GM21717 (cell line): ENCODE data around the gene CBR4.
"Not testable (repeated sequence)": the region's sequence is repeated elsewhere in the genome, so short reads cannot be mapped to it uniquely, and the experiment has no call there.

Experiments used
- ATAC-seq: cut with Tn5 transposase; IDR thresholded peaks from one replicate; pipeline ENCODE4 v1.9.1; 2021; ENCODE audit warnings: mild to moderate bottlenecking, moderate library complexity; ENCODE audit not compliant: unreplicated experiment

The CBR4 gene

GRCh38 chr4:168995537-168996295 lies 14.3 kb downstream of the CBR4 start:
- ATAC-seq: no peak

GRCh38 chr4:168994958-168995357 lies 15.1 kb downstream of the CBR4 start:
- no peak for ATAC-seq

GRCh38 chr4:168993714-168994510 lies 16.1 kb downstream of the CBR4 start:
- no peak for ATAC-seq

- ATAC-seq: not testable (repeated sequence)
Measured at GRCh38 chr4:168992952-168993482, 17.0 kb downstream of the CBR4 start.

- ATAC-seq: no peak
Measured at GRCh38 chr4:168981942-168982341, 28.1 kb downstream of the CBR4 start.

GRCh38 chr4:168981460-168981859 lies 28.6 kb downstream of the CBR4 start:
- no peak for ATAC-seq

- ATAC-seq: no peak
Measured at GRCh38 chr4:168979338-168979737, 30.7 kb downstream of the CBR4 start.

- no peak for ATAC-seq
Measured at GRCh38 chr4:168978001-168978700, 31.9 kb downstream of the CBR4 start.

GRCh38 chr4:168972596-168972995 lies 37.5 kb downstream of the CBR4 start:
- no peak for ATAC-seq

GRCh38 chr4:168960716-168961115 lies 49.3 kb downstream of the CBR4 start:
- ATAC-seq: no peak

- ATAC-seq: no peak
Measured at GRCh38 chr4:168955674-168956073, 54.4 kb downstream of the CBR4 start.

GRCh38 chr4:168952821-168953246 lies 57.2 kb downstream of the CBR4 start:
- not testable (repeated sequence) for ATAC-seq

GRCh38 chr4:168945291-168945690 lies 64.8 kb downstream of the CBR4 start:
- no peak for ATAC-seq

GRCh38 chr4:168942985-168943384 lies 67.1 kb downstream of the CBR4 start:
- no peak for ATAC-seq
